ENCODE data around the gene SLC24A1. TPM values are rescaled to one million over a fixed set of nuclear protein-coding genes. Genes with fewer than 3 reads are reported as not detected.

SLC24A1 gene
- total RNA-seq, 2 experiments from 2014 or later: 2.2 to 2.3 TPM

DNA sequence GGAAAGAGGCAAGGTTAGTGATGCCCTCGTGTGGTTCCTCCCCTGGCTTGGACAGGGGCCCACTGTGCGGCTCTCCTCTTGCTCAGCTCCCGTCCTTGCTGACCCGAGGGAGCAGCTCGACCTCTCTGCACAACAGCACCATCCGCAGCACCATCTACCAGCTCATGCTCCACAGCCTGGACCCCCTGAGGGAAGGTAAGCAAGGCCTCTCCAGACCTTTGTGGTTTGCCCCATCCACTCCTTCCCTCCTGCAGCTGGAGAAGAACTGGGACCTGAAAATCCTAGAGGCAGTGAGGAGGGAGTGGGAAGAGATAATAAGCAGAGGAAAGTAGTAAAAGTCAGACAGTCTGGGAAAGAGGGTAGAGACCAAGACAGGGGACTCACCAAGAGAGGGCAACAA, 17.8 kb downstream of the SLC24A1 start:
- Mint-ChIP-seq H3K27ac (no peak overlapping the region), H3K9me3 (no peaks in the 10 kb centered on the region), H3K4me1 (ENCODE audit: low read depth) (peaks cover 7% of the 10 kb centered on the region), H3K27me3 (no peaks in the 10 kb centered on the region), H3K36me3 (ENCODE audit: low read depth) (no peaks in the 10 kb centered on the region), H3K4me3 (no peak overlapping the region)
- no peak for DNase-seq
- TF ChIP-seq, protein P1, sequence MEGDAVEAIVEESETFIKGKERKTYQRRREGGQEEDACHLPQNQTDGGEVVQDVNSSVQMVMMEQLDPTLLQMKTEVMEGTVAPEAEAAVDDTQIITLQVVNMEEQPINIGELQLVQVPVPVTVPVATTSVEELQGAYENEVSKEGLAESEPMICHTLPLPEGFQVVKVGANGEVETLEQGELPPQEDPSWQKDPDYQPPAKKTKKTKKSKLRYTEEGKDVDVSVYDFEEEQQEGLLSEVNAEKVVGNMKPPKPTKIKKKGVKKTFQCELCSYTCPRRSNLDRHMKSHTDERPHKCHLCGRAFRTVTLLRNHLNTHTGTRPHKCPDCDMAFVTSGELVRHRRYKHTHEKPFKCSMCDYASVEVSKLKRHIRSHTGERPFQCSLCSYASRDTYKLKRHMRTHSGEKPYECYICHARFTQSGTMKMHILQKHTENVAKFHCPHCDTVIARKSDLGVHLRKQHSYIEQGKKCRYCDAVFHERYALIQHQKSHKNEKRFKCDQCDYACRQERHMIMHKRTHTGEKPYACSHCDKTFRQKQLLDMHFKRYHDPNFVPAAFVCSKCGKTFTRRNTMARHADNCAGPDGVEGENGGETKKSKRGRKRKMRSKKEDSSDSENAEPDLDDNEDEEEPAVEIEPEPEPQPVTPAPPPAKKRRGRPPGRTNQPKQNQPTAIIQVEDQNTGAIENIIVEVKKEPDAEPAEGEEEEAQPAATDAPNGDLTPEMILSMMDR (IDR thresholded peaks at IDR 0.05): no peak
- intact Hi-C loops (cut with DNase I, micrococcal nuclease): loop anchor here (2.0 to 5.0 kb wide), 6 partner anchors 198 to 649 kb away; no protein-coding TSS in a partner anchor
- H3K4me1 ChIP-seq (ENCODE audit: insufficient read depth, low read length): peaks cover 6% of the 10 kb centered on the region
- POLR2A ChIA-PET: no interaction called here
- CTCF ChIA-PET: interaction anchor here (0.7 to 1.2 kb wide), 2 partner anchors 229 to 515 kb away, joined by 3 read pairs; partner anchors contain the start of gene RAB11A
- no peak overlapping the region for H3K4me3 ChIP-seq (ENCODE audit: low read length)
- no peaks in the 10 kb centered on the region for H3K36me3 ChIP-seq (ENCODE audit: insufficient read depth, low read length)
- no peak overlapping the region for H3K27ac ChIP-seq (ENCODE audit: low read depth in 1 of 2, low read length in 2 of 2)
- H3K9me3 ChIP-seq (ENCODE audit: control insufficient read depth in 1 of 2, insufficient read depth in 1 of 2, low read length in 2 of 2): no peaks in the 10 kb centered on the region
- ATAC-seq (ENCODE audit: poor library complexity): no peak
- no peaks in the 10 kb centered on the region for H3K27me3 ChIP-seq (ENCODE audit: control insufficient read depth in 1 of 2, insufficient read depth in 2 of 2, low read length in 2 of 2)

DNA sequence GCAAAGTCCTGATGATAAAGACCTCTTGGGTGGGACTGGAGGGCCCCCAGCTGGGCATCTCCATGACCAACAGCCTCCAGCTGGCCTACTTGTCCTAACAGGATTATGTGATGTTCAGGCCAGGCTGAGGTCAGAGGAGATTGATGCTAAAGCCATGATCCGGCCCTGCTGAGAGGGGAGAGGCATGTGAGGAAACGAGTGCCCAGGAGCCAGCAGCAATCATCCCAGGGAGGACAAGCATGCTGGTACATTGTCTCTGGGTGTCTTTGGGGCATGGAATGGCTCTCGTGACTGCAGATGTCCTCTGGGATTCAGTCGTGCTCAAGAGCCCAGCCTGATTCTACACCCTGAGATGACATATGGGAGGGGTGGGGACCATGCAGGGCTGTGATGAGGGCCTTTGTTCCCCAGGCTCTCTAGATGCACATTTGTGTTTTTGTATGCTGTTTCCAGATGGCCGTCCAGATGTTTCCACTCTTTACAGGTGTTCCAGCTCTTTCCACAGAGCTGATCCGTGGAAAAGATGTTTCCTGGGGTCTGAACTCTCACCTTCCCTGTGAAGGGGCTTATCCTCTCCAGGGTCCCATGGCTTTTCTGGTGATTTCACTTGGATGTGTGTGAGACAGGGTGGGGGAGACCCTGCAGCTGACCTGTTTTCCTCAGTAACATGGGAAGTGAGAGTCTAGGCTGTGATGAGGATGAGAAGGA, 20.2 kb downstream of the SLC24A1 start:
- Mint-ChIP-seq H3K27me3 (no peaks in the 10 kb centered on the region), H3K4me1 (ENCODE audit: low read depth) (peaks cover 7% of the 10 kb centered on the region), H3K27ac (no peak overlapping the region), H3K9me3 (no peaks in the 10 kb centered on the region), H3K36me3 (ENCODE audit: low read depth) (no peaks in the 10 kb centered on the region), H3K4me3 (no peak overlapping the region)
- Histone ChIP-seq H3K36me3 (ENCODE audit: insufficient read depth, low read length) (no peaks in the 10 kb centered on the region), H3K9me3 (ENCODE audit: control insufficient read depth in 1 of 2, insufficient read depth in 1 of 2, low read length in 2 of 2) (no peaks in the 10 kb centered on the region), H3K4me3 (ENCODE audit: low read length) (no peak overlapping the region), H3K27ac (ENCODE audit: low read depth in 1 of 2, low read length in 2 of 2) (no peak overlapping the region), H3K4me1 (ENCODE audit: insufficient read depth, low read length) (peaks cover 6% of the 10 kb centered on the region), H3K27me3 (ENCODE audit: control insufficient read depth in 1 of 2, insufficient read depth in 2 of 2, low read length in 2 of 2) (no peaks in the 10 kb centered on the region)
- intact Hi-C loops (cut with DNase I, micrococcal nuclease): loop anchor here in 1 of 2 experiments (2.0 kb wide), 1 partner anchor 221 kb away; no protein-coding TSS in a partner anchor
- ATAC-seq (ENCODE audit: poor library complexity): no peak
- POLR2A ChIA-PET: interaction anchor here (1.2 kb wide), 1 partner anchor 8 kb away, joined by 4 read pairs; no protein-coding TSS in a partner anchor
- CTCF ChIA-PET: no interaction called here
- TF ChIP-seq, protein P1 (IDR thresholded peaks at IDR 0.05): no peak
- no peak for DNase-seq

DNA sequence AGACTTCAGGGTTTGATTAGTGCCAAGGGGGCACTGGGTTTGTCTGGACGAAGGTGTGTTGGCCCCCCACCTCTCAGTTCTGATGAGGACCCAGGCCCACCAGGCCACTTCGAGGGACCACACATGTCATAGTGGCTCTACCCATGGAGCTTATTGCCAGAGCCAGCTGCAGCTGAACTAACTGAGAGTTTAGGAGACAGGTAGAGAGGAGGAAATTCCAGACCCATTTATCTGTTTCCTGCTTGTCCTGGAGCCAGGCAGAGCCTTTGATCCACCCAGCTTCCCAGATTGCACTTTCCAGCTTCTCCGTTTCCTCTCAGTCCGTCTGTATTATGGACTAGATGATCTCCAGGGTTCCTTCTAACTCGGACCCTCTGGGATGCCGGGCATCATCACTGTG, 20.9 kb downstream of the SLC24A1 start:
- Mint-ChIP-seq H3K36me3 (ENCODE audit: low read depth) (no peaks in the 10 kb centered on the region), H3K9me3 (no peaks in the 10 kb centered on the region), H3K4me1 (ENCODE audit: low read depth) (peaks cover 7% of the 10 kb centered on the region), H3K27ac (no peak overlapping the region), H3K4me3 (no peak overlapping the region), H3K27me3 (no peaks in the 10 kb centered on the region)
- Histone ChIP-seq H3K4me1 (ENCODE audit: insufficient read depth, low read length) (peaks cover 6% of the 10 kb centered on the region), H3K27me3 (ENCODE audit: control insufficient read depth in 1 of 2, insufficient read depth in 2 of 2, low read length in 2 of 2) (no peaks in the 10 kb centered on the region), H3K36me3 (ENCODE audit: insufficient read depth, low read length) (no peaks in the 10 kb centered on the region), H3K27ac (ENCODE audit: low read depth in 1 of 2, low read length in 2 of 2) (no peak overlapping the region), H3K9me3 (ENCODE audit: control insufficient read depth in 1 of 2, insufficient read depth in 1 of 2, low read length in 2 of 2) (no peaks in the 10 kb centered on the region), H3K4me3 (ENCODE audit: low read length) (no peak overlapping the region)
- CTCF ChIA-PET: no interaction called here
- no peak for DNase-seq
- ATAC-seq (ENCODE audit: poor library complexity): no peak
- POLR2A ChIA-PET: no interaction called here
- intact Hi-C loops (cut with DNase I, micrococcal nuclease): no loop called here
- TF ChIP-seq, protein P1 (IDR thresholded peaks at IDR 0.05): no peak
